Suprapubic skin (tissue), 4 donors: ENCODE data around the gene VAT1.
"Not testable (repeated sequence)": the region's sequence is repeated elsewhere in the genome, so short reads cannot be mapped to it uniquely, and the experiment has no call there.

ENCODE experiments used
- CTCF ChIP-seq, 2 donors: fragments of 200-600 bp in 1 of 2; fragments of 450-650 bp in 1 of 2; sonication (generic) in 1 of 2; IDR thresholded peaks; one replicate each; pipeline ENCODE4 v1.5.1; 2016 to 2019; ENCODE audit warnings: antibody characterized with exemption in 2 of 2, mild to moderate bottlenecking in 1 of 2, moderate library complexity in 1 of 2
- EP300 ChIP-seq: sonication (generic); formaldehyde crosslinking; IDR thresholded peaks from one replicate; pipeline ENCODE4 v1.6.1; 2017; ENCODE audit warnings: antibody characterized with exemption
- POLR2A ChIP-seq, 2 donors: fragments of 450-650 bp; IDR thresholded peaks; one replicate each; pipeline ENCODE4 v1.6.1; 2017; ENCODE audit warnings: antibody characterized with exemption in 2 of 2, mild to moderate bottlenecking in 2 of 2, moderate library complexity in 2 of 2
- POLR2AphosphoS5 ChIP-seq, 3 donors: sonication (generic); formaldehyde crosslinking; IDR thresholded peaks; one replicate each; pipeline ENCODE4 v1.6.1; 2017; ENCODE audit warnings: antibody characterized with exemption in 3 of 3

DNA sequence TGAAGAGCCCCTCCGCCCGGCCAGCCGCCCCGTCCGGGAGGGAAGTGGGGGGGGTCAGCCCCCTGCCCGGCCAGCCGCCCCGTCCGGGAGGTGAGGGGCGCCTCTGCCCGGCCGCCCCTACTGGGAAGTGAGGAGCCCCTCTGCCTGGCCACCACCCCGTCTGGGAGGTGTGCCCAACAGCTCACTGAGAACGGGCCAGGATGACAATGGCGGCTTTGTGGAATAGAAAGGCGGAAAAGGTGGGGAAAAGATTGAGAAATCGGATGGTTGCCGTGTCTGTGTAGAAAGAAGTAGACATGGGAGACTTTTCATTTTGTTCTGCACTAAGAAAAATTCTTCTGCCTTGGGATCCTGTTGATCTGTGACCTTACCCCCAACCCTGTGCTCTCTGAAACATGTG, 48.9 kb downstream of the VAT1 start:
- TF ChIP-seq CTCF (IDR thresholded peaks at IDR 0.05); POLR2AphosphoS5 (IDR thresholded peaks at IDR 0.05); POLR2A (IDR thresholded peaks at IDR 0.05); EP300: not testable (repeated sequence)
